Right lobe of liver (tissue), 4 donors: ENCODE data around the gene MLST8.

Experiments used
- CTCF ChIP-seq, 4 donors: fragments of 200-600 bp in 3 of 4; fragments of 450-650 bp in 1 of 4; IDR thresholded peaks; one replicate each; pipeline versions ENCODE4 v1.5.1 to v1.8.0; 2016 to 2022; ENCODE audit warnings: antibody characterized with exemption in 4 of 4, mild to moderate bottlenecking in 2 of 4
- POLR2A ChIP-seq: fragments of 450-650 bp; IDR thresholded peaks from one replicate; pipeline ENCODE4 v1.6.1; 2017; ENCODE audit warnings: antibody characterized with exemption, mild to moderate bottlenecking
- donor health status: DM: no; HTN: no; CAD: no.
- donor health status: DM: no; HTN: no; CAD: no.
- donor health status: DM: no; HTN: yes; CAD: no.

DNA sequence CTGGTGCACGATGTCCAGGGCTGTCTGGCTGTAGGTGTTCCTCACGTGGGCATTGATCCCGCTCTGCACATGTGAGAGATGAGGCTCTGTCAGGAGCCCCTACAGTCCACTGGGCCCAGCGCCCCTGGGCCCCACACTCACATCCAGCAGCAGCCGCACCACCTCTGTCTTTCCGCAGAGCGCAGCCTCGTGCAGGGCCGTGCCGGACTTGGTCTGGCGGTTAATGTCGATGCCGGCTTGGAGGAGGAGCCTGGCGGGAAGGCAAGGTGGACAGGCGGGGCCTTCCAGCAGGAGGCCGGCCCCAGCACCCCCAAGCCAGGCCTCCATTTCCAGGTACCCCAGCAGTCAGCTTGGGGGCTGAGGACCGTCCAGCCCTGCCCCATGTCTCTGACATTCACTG, 18.0 kb upstream of the MLST8 start:
- no peak for TF ChIP-seq POLR2A
- TF ChIP-seq CTCF (IDR thresholded peaks at IDR 0.05), result no peak
